IPS-NIHi11 (cell line): ENCODE data around the gene C14orf119.

Experiments
- DNase-seq: peaks from one replicate; pipeline ENCODE4 v3.0.0; 2012; ENCODE audit warnings: mixed read lengths, low spot score

Gene C14orf119

DNA sequence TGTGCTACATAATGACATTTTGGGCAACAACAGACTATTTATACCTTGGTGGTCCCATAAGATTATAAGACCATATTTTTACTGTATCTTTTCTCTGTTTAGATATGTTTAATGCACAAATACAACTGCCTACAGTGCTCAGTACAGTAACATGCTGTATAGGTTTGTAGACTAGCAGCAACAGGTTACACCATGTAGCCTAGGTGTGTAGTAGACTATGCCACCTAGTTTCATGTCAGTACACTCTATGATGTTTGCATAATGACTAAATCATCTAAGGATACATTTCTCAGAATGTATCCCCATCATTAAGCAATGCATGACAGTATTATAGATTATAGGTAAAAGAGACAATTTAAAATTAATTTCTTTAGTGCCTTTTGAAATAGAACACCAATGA is 54.4 kb downstream of the C14orf119 start:
- no peak for DNase-seq
